Measurements from ENCODE around the gene PRG3. TPM values are rescaled to one million over a fixed set of nuclear protein-coding genes. Genes with fewer than 3 reads are reported as not detected.
A peak's percentile ranks its signal among the peaks of the same experiment; 100 is the strongest.

Gene PRG3
- total RNA-seq, 3 donors from 2014 or later = not detected

- DNase-seq = no peak
- Mint-ChIP-seq H3K4me3 (no peak overlapping the region), H3K27me3 (ENCODE audit: low read depth) (peaks cover 12% of the 10 kb centered on the region), H3K9me3 (peaks cover 4% of the 10 kb centered on the region), H3K4me1 (ENCODE audit: low read depth) (no peaks in the 10 kb centered on the region), H3K36me3 (ENCODE audit: insufficient read depth) (no peaks in the 10 kb centered on the region)
- no peak for ATAC-seq
These were observed 27.5 kb downstream of the PRG3 start for GRCh38 chr11:57353446-57353845.

- no peak overlapping the region for H3K4me3 Mint-ChIP-seq
- H3K9me3 Mint-ChIP-seq = peaks cover 4% of the 10 kb centered on the region
- DNase-seq = no peak
- no peak for ATAC-seq
- no peaks in the 10 kb centered on the region for H3K36me3 Mint-ChIP-seq (ENCODE audit: insufficient read depth)
- H3K27me3 Mint-ChIP-seq (ENCODE audit: low read depth) = peaks cover 12% of the 10 kb centered on the region
- H3K4me1 Mint-ChIP-seq (ENCODE audit: low read depth) = no peaks in the 10 kb centered on the region
These were observed 27.9 kb downstream of the PRG3 start for GRCh38 chr11:57353036-57353435.

GRCh38 chr11:57349491-57350274 lies 31.3 kb downstream of the PRG3 start:
- H3K27me3 Mint-ChIP-seq (ENCODE audit: low read depth) = peaks cover 9% of the 10 kb centered on the region
- no peak overlapping the region for H3K4me3 Mint-ChIP-seq
- H3K36me3 Mint-ChIP-seq (ENCODE audit: insufficient read depth) = no peaks in the 10 kb centered on the region
- H3K4me1 Mint-ChIP-seq (ENCODE audit: low read depth) = peaks cover 2% of the 10 kb centered on the region
- peak; percentile 59 for DNase-seq
- peaks cover 4% of the 10 kb centered on the region for H3K9me3 Mint-ChIP-seq
- ATAC-seq = peak; percentile 59 to 61

DNA sequence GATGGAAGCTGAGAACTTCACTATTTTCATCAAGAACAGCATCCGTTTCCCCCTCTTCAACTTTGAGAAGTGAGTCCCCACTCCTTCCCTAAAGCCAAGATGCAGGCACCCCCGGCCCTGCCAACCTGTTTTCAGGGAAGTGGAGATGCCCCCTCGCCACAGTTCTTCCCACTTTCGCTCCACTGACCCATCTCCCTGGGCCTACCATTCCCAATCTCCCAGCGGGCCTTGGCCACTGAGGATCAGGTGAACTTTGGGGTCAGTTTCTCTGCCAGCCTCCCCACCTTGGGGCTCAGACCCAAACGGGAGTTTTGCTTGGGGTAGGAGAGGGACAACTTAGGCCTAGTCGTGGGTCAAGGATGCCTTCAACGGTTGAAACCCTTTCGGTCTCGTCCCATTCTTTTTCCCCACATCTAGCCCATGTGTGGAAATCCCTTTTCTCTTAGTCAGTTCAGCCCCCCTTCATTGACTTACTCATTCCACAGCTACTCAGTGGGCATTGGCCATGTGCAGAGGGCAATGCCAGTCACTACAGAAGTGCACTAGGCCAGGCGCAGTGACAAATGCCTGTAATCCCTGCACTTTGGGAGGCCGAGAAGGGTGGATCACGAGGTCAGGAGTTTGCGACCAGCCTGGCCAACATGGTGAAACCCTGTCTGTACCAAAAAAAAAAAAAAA lies 32.2 kb downstream of the PRG3 start:
- ATAC-seq = no peak
- Mint-ChIP-seq H3K9me3 (peaks cover 4% of the 10 kb centered on the region), H3K36me3 (ENCODE audit: insufficient read depth) (no peaks in the 10 kb centered on the region), H3K27me3 (ENCODE audit: low read depth) (peaks cover 6% of the 10 kb centered on the region), H3K4me3 (no peak overlapping the region), H3K4me1 (ENCODE audit: low read depth) (peaks cover 2% of the 10 kb centered on the region)
- no peak for DNase-seq

- H3K4me1 Mint-ChIP-seq (ENCODE audit: low read depth) = peaks cover 2% of the 10 kb centered on the region
- no peak for DNase-seq
These were observed 32.9 kb downstream of the PRG3 start for GRCh38 chr11:57348052-57348451.

DNA sequence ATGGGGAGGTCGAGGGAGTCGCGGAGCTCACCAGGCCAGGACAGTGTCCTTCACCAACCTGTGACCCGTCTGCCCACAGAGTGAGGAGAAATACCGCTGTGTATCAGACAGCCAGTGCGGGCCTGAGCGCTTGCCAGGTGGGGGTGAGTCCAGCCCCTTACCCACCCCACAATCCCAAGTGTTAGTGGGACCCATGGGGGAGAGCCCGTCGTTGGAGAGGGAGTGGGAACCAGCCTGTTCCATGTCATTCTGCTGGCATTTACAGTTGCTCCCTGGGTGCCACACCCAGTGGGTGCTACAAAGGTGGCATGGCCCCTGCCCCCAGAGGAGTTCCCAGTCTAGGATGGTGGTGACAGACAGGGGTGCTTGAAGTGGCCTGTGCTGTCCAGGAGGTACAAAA lies 33.6 kb downstream of the PRG3 start:
- Mint-ChIP-seq H3K27me3 (ENCODE audit: low read depth) (peaks cover 6% of the 10 kb centered on the region), H3K4me3 (no peak overlapping the region), H3K9me3 (peaks cover 4% of the 10 kb centered on the region), H3K4me1 (ENCODE audit: low read depth) (peaks cover 2% of the 10 kb centered on the region), H3K36me3 (ENCODE audit: insufficient read depth) (no peaks in the 10 kb centered on the region)
- ATAC-seq (no peak), DNase-seq (no peak)

More at GRCh38 chr11:57348052-57348451, 32.9 kb downstream of the PRG3 start:
- Mint-ChIP-seq H3K27me3 (ENCODE audit: low read depth) (peaks cover 6% of the 10 kb centered on the region), H3K4me3 (no peak overlapping the region), H3K36me3 (ENCODE audit: insufficient read depth) (no peaks in the 10 kb centered on the region), H3K9me3 (peaks cover 4% of the 10 kb centered on the region)
- no peak for ATAC-seq

DNA sequence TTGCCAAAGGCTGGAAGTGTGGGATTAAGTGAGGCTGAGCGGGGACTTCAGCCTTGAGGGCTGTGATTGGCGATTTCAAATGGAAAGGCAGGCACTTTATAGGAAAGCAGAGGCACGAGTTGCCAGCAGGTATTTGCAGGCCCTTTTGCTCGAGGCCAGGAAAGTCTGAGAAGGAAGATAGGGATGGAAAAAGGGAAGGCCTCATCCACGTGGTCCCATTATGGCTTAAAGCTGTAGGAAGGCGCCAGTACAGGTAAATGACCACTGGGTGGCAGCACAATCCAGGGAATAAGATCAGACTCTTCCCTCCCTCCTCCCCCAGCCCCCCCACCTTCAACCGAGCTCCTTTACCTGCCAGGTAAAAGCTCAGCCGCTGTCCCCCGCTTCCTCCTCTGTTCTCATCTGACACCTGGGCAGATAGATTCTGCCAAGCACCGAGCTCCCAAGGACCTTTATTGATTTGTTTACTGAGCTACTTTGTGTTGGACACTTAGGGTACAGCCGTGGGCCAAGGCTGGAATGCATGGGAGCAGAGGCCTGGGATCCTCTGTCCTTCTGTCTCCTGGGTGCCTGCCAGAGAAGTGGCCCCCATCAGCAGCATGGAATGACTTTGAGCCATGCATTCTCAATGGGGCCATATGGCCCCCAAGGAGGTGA lies 35.3 kb downstream of the PRG3 start:
- peak; percentile 84 to 86 for ATAC-seq
- H3K4me1 Mint-ChIP-seq (ENCODE audit: low read depth) = peaks cover 2% of the 10 kb centered on the region
- peak; percentile 73 for DNase-seq
- no peak overlapping the region for H3K4me3 Mint-ChIP-seq
- no peaks in the 10 kb centered on the region for H3K36me3 Mint-ChIP-seq (ENCODE audit: insufficient read depth)
- H3K9me3 Mint-ChIP-seq = no peaks in the 10 kb centered on the region
- peaks cover 3% of the 10 kb centered on the region for H3K27me3 Mint-ChIP-seq (ENCODE audit: low read depth)

DNA sequence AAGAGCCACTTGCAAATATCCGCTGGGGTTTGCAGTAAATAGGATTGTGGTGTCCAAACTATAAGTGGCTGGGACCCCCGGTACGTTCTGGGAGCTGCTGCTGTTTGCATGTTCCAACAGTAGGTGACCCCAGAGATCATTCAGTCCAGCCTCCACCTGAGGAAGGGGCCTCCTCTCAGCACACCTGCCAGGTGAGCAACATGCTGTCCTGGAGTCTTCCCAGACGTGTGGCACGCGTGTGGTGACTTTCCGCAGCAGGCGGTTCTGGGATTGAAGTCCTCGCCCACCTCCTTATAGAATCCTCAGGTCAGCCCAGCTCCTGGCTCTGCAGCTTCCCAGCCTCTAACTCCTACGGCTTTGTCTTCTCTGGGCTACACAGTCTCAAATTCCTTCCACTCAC lies 36.1 kb downstream of the PRG3 start:
- H3K4me3 Mint-ChIP-seq = no peak overlapping the region

GRCh38 chr11:57343825-57344224 lies 37.1 kb downstream of the PRG3 start:
- H3K4me1 Mint-ChIP-seq (ENCODE audit: low read depth) = peaks cover 4% of the 10 kb centered on the region
- DNase-seq (no peak), ATAC-seq (no peak)
- no peaks in the 10 kb centered on the region for H3K36me3 Mint-ChIP-seq (ENCODE audit: insufficient read depth)
- no peaks in the 10 kb centered on the region for H3K9me3 Mint-ChIP-seq
- no peak overlapping the region for H3K4me3 Mint-ChIP-seq
- H3K27me3 Mint-ChIP-seq (ENCODE audit: low read depth) = peaks cover 4% of the 10 kb centered on the region

More for the DNA sequence above, 36.1 kb downstream of the PRG3 start:
- Mint-ChIP-seq H3K36me3 (ENCODE audit: insufficient read depth) (no peaks in the 10 kb centered on the region), H3K4me1 (ENCODE audit: low read depth) (peaks cover 4% of the 10 kb centered on the region), H3K27me3 (ENCODE audit: low read depth) (peaks cover 4% of the 10 kb centered on the region), H3K9me3 (no peaks in the 10 kb centered on the region)
- no peak for ATAC-seq
- no peak for DNase-seq

- Mint-ChIP-seq H3K4me3 (no peak overlapping the region), H3K27me3 (ENCODE audit: low read depth) (peaks cover 4% of the 10 kb centered on the region), H3K36me3 (ENCODE audit: insufficient read depth) (no peaks in the 10 kb centered on the region), H3K4me1 (ENCODE audit: low read depth) (peaks cover 4% of the 10 kb centered on the region), H3K9me3 (no peaks in the 10 kb centered on the region)
- ATAC-seq = no peak
- no peak for DNase-seq
These were observed 38.2 kb downstream of the PRG3 start for GRCh38 chr11:57342702-57343101.

DNA sequence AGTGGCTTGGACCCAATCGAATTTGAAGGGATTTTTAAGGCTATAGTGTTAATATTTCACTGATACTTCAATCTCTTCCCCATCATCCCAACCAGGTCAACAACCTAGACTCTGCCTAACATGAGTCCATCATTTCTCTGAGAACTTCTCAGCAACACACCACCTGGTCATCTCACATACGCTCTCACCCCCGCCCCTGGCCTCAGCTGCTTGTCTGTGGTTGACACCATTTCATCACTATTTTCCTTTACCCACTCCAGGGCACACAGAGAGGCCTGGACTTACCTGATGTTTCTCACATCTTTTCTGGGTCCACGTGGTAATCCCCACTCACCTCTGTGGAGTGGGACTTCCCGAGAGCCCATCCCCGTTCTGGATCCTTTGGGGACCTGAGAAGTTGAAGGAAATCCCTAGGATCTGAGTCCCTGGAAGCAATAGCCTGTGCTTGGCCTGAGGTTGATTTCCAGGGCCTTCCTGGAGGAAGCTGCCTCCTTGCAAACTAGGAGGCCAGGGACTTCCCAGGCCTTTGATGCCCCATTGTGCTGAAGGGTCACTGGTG lies 39.6 kb downstream of the PRG3 start:
- H3K27me3 Mint-ChIP-seq (ENCODE audit: low read depth) = peaks cover 2% of the 10 kb centered on the region

GRCh38 chr11:57340039-57340615 lies 40.8 kb downstream of the PRG3 start:
- H3K4me3 Mint-ChIP-seq = no peak overlapping the region
- H3K36me3 Mint-ChIP-seq (ENCODE audit: insufficient read depth) = no peaks in the 10 kb centered on the region
- ATAC-seq (no peak), DNase-seq (no peak)
- H3K4me1 Mint-ChIP-seq (ENCODE audit: low read depth) = peaks cover 13% of the 10 kb centered on the region
- H3K9me3 Mint-ChIP-seq = no peaks in the 10 kb centered on the region
- H3K27me3 Mint-ChIP-seq (ENCODE audit: low read depth) = peaks cover 2% of the 10 kb centered on the region

More for the DNA sequence above, 39.6 kb downstream of the PRG3 start:
- Mint-ChIP-seq H3K4me1 (ENCODE audit: low read depth) (peaks cover 9% of the 10 kb centered on the region), H3K9me3 (no peaks in the 10 kb centered on the region), H3K4me3 (no peak overlapping the region), H3K36me3 (ENCODE audit: insufficient read depth) (no peaks in the 10 kb centered on the region)
- ATAC-seq = no peak
- no peak for DNase-seq

- no peak overlapping the region for H3K4me3 Mint-ChIP-seq
- DNase-seq (no peak), ATAC-seq (no peak)
- H3K4me1 Mint-ChIP-seq (ENCODE audit: low read depth) = peaks cover 20% of the 10 kb centered on the region
- no peaks in the 10 kb centered on the region for H3K9me3 Mint-ChIP-seq
- peaks cover 6% of the 10 kb centered on the region for H3K36me3 Mint-ChIP-seq (ENCODE audit: insufficient read depth)
- H3K27me3 Mint-ChIP-seq (ENCODE audit: low read depth) = peaks cover 2% of the 10 kb centered on the region
These were observed 41.6 kb downstream of the PRG3 start for GRCh38 chr11:57339328-57339727.

DNA sequence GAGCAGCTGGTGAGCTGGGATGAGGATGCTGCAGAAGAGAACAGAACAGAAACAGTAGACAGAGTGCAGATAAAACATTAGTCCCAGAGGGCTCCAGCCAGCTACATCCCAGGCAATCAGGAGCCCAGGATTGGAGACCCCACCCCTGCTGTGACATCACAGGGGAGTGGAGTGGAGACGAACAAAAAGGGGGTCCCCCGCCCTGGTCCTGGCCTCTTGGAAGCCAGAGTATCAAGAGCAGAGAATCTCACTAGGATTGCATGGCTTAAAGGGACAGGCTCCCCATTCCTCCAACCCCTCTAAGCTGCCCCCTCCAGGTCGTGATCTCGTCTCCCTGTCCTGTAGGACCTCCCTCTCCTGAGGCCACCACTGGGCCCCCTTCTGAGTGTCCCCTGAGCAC lies 42.8 kb downstream of the PRG3 start, which contains the start of gene P2RX3:
Gene P2RX3, plus strand, starts transcription at position 211 of the 400 bp plus-strand sequence. CDS start 199 bp downstream, outside the sequence.
- Mint-ChIP-seq H3K4me1 (ENCODE audit: low read depth) (peaks cover 31% of the 10 kb centered on the region), H3K27me3 (ENCODE audit: low read depth) (peaks cover 2% of the 10 kb centered on the region), H3K36me3 (ENCODE audit: insufficient read depth) (peaks cover 13% of the 10 kb centered on the region), H3K4me3 (no peak within 1 kb of the TSS), H3K9me3 (no peaks in the 10 kb centered on the region)
- ATAC-seq = no peak
- no peak for DNase-seq

All from activated T-cell treated with anti-CD3 and anti-CD28 coated beads, Interleukin-2, amount 50 U/mL, for 4 hours (primary cell).